ENCODE data around the gene LIN9.
"Not testable (repeated sequence)": the region's sequence is repeated elsewhere in the genome, so short reads cannot be mapped to it uniquely, and the experiment has no call there.

The LIN9 gene

DNA sequence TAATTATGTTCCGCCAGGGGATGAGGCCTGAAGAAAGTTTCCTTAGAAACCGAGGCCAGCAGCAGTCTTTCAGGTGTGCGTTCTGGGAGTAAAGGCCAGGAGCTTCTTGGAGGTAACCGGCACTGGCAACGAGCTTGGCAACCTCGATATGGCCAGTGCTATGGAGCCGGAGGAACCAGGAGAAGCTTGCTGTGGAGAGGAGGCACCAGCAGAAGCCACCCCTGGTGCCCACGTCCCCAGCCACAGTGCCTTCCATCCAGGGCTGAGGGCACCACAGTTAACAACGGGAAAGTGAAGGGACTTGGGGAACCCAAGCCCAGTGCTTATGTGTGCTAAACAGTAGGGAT, 41.5 kb upstream of the LIN9 start:
- H3K9ac ChIP-seq (ENCODE audit: insufficient read length, low read depth) = peak overlapping the region; percentile 17
- H3K9me3 ChIP-seq (ENCODE audit: insufficient read depth, low read length) = no peaks in the 10 kb centered on the region
- no peak overlapping the region for H3K4me3 ChIP-seq (ENCODE audit: insufficient read length, low read depth)
- TF ChIP-seq YY1 (IDR thresholded peaks at IDR 0.05; ENCODE audit: insufficient read depth, insufficient read length) = no peak
- no peak for TF ChIP-seq SUZ12 (IDR thresholded peaks at IDR 0.05; ENCODE audit: extremely low read depth, insufficient read depth, insufficient read length)
- no peak for TF ChIP-seq ZNF274 (IDR thresholded peaks at IDR 0.05; ENCODE audit: low read depth, low read length)
- DNase-seq (ENCODE audit: low read depth, low spot score) = no peak
- no peaks in the 10 kb centered on the region for H3K27me3 ChIP-seq (ENCODE audit: insufficient read depth, insufficient read length)
- peaks cover 4% of the 10 kb centered on the region for H3K36me3 ChIP-seq (ENCODE audit: insufficient read depth, insufficient read length, low read length)
- H3K4me1 ChIP-seq (ENCODE audit: insufficient read depth, insufficient read length) = peaks cover 11% of the 10 kb centered on the region

DNA sequence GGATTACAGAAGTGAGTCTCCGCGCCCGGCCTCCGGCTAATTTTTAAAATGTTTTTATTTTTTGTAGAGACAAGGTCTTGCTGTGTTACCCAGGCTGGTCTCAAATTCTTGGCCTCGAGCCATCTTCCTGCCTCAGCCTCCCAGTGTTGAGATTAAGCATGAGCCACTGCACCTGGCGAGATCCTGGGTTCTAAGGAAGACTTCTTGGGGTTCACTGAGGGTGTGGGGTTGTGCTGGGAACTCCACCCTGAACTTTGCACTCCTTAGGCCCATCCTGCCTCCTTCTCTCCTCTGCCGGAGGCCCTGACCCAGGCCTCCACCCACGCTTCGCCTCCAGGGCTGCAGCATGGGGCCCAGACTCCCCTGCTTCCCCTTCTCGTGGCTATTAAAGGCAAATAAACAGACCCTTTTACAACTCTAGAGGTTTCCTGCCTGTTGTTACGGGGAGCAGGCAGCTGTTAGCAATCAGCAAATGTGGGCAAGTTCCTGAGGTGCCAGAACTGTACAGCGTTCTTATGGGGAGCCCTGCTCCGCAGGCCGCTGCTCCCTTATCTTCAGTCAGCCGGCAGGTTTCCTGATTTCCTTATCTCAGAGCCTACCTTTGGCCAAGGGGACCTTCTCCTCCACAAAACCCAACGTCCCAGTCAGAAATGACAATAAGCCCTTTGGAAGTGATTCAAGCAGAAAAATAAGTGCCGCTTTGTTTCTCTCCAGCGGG, 41.0 kb upstream of the LIN9 start:
- H3K9ac ChIP-seq (ENCODE audit: insufficient read length, low read depth) = peak overlapping the region; percentile 17
- no peaks in the 10 kb centered on the region for H3K9me3 ChIP-seq (ENCODE audit: insufficient read depth, low read length)
- H3K27me3 ChIP-seq (ENCODE audit: insufficient read depth, insufficient read length) = no peaks in the 10 kb centered on the region
- TF ChIP-seq SUZ12 (IDR thresholded peaks at IDR 0.05; ENCODE audit: extremely low read depth, insufficient read depth, insufficient read length) (no peak), ZNF274 (IDR thresholded peaks at IDR 0.05; ENCODE audit: low read depth, low read length) (no peak), YY1 (IDR thresholded peaks at IDR 0.05; ENCODE audit: insufficient read depth, insufficient read length) (no peak)
- peaks cover 11% of the 10 kb centered on the region for H3K4me1 ChIP-seq (ENCODE audit: insufficient read depth, insufficient read length)
- no peak overlapping the region for H3K4me3 ChIP-seq (ENCODE audit: insufficient read length, low read depth)
- H3K36me3 ChIP-seq (ENCODE audit: insufficient read depth, insufficient read length, low read length) = no peaks in the 10 kb centered on the region
- DNase-seq (ENCODE audit: low read depth, low spot score) = no peak

DNA sequence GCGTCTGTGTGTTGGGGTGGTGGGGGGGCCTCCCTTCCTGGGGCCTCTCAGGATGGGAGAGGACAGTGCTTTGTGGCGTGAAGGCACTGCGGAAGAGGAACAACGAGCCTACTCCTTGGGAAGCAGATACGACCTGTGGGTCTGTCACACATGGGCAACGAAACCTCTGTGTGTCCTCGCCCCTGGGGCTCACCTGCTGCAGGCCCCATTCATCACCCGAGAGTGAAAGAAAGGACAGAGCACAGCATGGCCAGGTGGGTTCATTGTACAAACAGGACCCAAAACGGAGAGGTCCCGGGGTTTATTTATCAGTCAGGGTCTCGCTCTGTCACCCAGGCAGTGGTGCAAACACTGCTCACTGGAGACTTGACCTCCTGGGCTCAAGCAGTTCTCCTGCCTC, 40.1 kb upstream of the LIN9 start:
- TF ChIP-seq SUZ12 (IDR thresholded peaks at IDR 0.05; ENCODE audit: extremely low read depth, insufficient read depth, insufficient read length) (no peak), ZNF274 (IDR thresholded peaks at IDR 0.05; ENCODE audit: low read depth, low read length) (no peak), YY1 (IDR thresholded peaks at IDR 0.05; ENCODE audit: insufficient read depth, insufficient read length) (no peak)
- Histone ChIP-seq H3K27me3 (ENCODE audit: insufficient read depth, insufficient read length) (no peaks in the 10 kb centered on the region), H3K4me1 (ENCODE audit: insufficient read depth, insufficient read length) (peaks cover 11% of the 10 kb centered on the region), H3K9ac (ENCODE audit: insufficient read length, low read depth) (no peak overlapping the region), H3K9me3 (ENCODE audit: insufficient read depth, low read length) (no peaks in the 10 kb centered on the region), H3K36me3 (ENCODE audit: insufficient read depth, insufficient read length, low read length) (no peaks in the 10 kb centered on the region), H3K4me3 (ENCODE audit: insufficient read length, low read depth) (no peak overlapping the region)
- DNase-seq (ENCODE audit: low read depth, low spot score) = no peak

DNA sequence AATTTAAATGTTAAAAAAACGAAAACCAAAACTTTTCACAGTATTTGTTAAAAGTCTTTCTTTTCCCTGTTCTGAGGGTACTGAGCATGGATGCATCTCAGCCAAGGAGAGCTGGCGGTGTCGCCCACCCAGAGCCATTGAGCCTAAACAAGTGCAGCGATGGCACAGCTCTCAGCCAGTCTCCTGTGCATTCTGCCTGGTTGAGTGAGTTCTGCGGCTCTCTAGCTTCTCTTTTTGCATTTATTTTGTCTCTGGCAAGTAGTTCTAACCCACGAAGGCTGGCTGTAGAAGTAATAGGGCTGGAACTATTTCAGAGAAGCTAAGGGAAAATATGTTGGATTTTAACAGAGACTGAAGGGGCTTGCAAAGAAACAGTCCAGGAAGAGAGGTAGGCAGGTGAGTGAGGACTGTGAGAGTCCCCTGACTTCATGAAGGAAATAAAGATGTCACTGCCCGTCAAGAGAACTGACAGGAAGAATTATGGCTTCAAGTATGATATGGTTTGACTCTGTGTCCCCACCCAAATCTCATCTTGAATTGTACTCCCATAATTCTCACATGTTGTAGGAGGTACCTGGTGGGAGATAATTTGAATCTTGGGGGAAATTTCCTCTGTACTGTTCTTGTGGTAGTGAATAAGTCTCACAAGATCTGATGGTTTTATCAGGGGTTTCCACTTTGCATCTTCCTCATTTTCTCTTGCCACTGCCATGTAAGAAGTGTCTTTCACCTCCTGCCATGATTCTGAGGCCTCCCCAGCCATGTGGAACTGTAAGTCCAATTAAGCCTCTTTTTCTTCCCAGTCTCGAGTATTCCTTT, 35.7 kb upstream of the LIN9 start:
- no peak overlapping the region for H3K9ac ChIP-seq (ENCODE audit: insufficient read length, low read depth)
- DNase-seq (ENCODE audit: low read depth, low spot score) = no peak
- TF ChIP-seq ZNF274 (IDR thresholded peaks at IDR 0.05; ENCODE audit: low read depth, low read length) (no peak), SUZ12 (IDR thresholded peaks at IDR 0.05; ENCODE audit: extremely low read depth, insufficient read depth, insufficient read length) (no peak), YY1 (IDR thresholded peaks at IDR 0.05; ENCODE audit: insufficient read depth, insufficient read length) (no peak)
- peaks cover 5% of the 10 kb centered on the region for H3K4me1 ChIP-seq (ENCODE audit: insufficient read depth, insufficient read length)
- H3K27me3 ChIP-seq (ENCODE audit: insufficient read depth, insufficient read length) = no peaks in the 10 kb centered on the region
- no peaks in the 10 kb centered on the region for H3K36me3 ChIP-seq (ENCODE audit: insufficient read depth, insufficient read length, low read length)
- no peak overlapping the region for H3K4me3 ChIP-seq (ENCODE audit: insufficient read length, low read depth)
- H3K9me3 ChIP-seq (ENCODE audit: insufficient read depth, low read length) = 0 out of 2 replicates have a peak, but pooled peaks cover 15% of the 10 kb centered on the region

DNA sequence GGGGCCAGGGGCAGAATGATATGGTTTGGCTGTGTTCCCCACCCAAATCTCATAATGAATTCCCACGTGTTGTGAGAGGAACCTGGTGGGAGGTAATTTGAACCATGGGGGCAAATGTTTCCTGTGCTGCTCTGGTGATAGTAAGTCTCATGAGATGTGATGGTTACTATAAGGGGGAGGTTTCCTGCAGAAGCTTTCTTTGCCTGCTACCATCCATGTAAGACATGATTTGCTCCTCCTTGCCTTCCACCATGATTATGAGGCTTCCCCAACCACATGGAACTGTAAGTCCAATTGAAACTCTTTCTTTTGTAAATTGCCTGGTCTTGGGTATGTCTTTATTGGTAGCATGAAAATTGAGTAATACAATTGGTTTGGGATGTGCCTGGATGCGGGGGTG, 33.7 kb upstream of the LIN9 start:
- Histone ChIP-seq H3K4me1 (ENCODE audit: insufficient read depth, insufficient read length) (no peaks in the 10 kb centered on the region), H3K9me3 (ENCODE audit: insufficient read depth, low read length) (0 out of 2 replicates have a peak, but pooled peaks cover 17% of the 10 kb centered on the region), H3K9ac (ENCODE audit: insufficient read length, low read depth) (no peak overlapping the region), H3K36me3 (ENCODE audit: insufficient read depth, insufficient read length, low read length) (no peaks in the 10 kb centered on the region), H3K4me3 (ENCODE audit: insufficient read length, low read depth) (no peak overlapping the region), H3K27me3 (ENCODE audit: insufficient read depth, insufficient read length) (no peaks in the 10 kb centered on the region)
- DNase-seq (ENCODE audit: low read depth, low spot score) = no peak
- no peak for TF ChIP-seq SUZ12 (IDR thresholded peaks at IDR 0.05; ENCODE audit: extremely low read depth, insufficient read depth, insufficient read length)
- TF ChIP-seq YY1 (IDR thresholded peaks at IDR 0.05; ENCODE audit: insufficient read depth, insufficient read length) = no peak
- no peak for TF ChIP-seq ZNF274 (IDR thresholded peaks at IDR 0.05; ENCODE audit: low read depth, low read length)

DNA sequence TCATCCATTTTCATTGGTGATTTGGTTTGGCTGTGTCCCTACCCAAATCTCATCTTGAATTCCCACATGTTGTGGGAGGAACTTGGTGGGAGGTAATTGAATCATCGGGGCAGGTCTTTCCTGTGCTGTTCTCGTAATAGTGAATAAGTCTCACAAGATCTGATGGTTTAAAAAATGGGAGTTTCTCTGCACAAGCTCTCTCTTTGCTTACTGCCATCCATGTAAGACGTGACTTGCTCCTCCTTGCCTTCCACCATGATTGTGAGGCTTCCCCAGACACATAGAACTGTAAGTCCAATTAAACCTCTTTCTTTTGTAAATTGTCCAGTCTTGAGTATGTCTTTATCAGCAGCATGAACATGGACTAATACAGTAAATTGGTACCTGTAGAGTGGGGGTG, 31.1 kb upstream of the LIN9 start:
- not testable (repeated sequence) for DNase-seq (ENCODE audit: low read depth, low spot score); H3K27me3 ChIP-seq (ENCODE audit: insufficient read depth, insufficient read length); H3K9ac ChIP-seq (ENCODE audit: insufficient read length, low read depth); H3K4me3 ChIP-seq (ENCODE audit: insufficient read length, low read depth); H3K36me3 ChIP-seq (ENCODE audit: insufficient read depth, insufficient read length, low read length); H3K4me1 ChIP-seq (ENCODE audit: insufficient read depth, insufficient read length)
- H3K9me3 ChIP-seq (ENCODE audit: insufficient read depth, low read length) = 0 out of 2 replicates have a peak, but pooled peaks cover 17% of the 10 kb centered on the region

DNA sequence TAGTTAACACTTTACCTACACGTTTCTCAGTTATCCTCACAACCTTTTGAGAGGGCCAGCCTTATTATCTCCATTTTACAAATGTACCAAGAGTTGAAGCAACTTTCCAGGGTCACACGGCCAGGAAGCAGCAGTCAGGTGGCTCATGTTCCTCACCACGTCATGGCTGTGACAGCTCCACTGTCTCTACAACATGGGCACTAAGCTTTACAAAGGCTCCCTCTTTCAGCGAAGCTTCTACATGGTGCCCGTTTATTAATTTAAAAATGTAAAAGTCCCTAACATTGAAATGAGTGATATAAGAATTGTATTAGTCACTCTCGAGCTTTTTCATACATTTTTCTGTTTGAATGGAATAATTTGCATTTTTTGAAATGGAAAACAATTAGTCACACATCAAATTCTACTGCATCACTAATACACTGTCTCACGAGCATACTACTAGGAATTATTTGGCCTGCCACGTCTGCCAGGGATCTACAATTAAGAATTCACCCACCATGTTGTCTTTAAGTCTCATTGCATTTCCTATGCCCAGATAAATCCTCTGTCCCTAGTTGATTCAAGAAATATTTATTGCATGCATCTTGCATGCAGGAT, 28.4 kb upstream of the LIN9 start:
- Histone ChIP-seq H3K9ac (ENCODE audit: insufficient read length, low read depth) (no peak overlapping the region), H3K4me3 (ENCODE audit: insufficient read length, low read depth) (no peak overlapping the region), H3K36me3 (ENCODE audit: insufficient read depth, insufficient read length, low read length) (no peaks in the 10 kb centered on the region), H3K9me3 (ENCODE audit: insufficient read depth, low read length) (0 out of 2 replicates have a peak, but pooled peaks cover 17% of the 10 kb centered on the region), H3K27me3 (ENCODE audit: insufficient read depth, insufficient read length) (no peaks in the 10 kb centered on the region), H3K4me1 (ENCODE audit: insufficient read depth, insufficient read length) (no peaks in the 10 kb centered on the region)
- no peak for TF ChIP-seq ZNF274 (IDR thresholded peaks at IDR 0.05; ENCODE audit: low read depth, low read length)
- no peak for TF ChIP-seq YY1 (IDR thresholded peaks at IDR 0.05; ENCODE audit: insufficient read depth, insufficient read length)
- TF ChIP-seq SUZ12 (IDR thresholded peaks at IDR 0.05; ENCODE audit: extremely low read depth, insufficient read depth, insufficient read length) = no peak
- no peak for DNase-seq (ENCODE audit: low read depth, low spot score)

Measured in NT2/D1 (cell line).